Mucosa of descending colon (tissue), 3 donors: ENCODE measurements around the gene KL. TPM values are rescaled to one million over a fixed set of nuclear protein-coding genes. Genes with fewer than 3 reads are reported as not detected.

ENCODE experiments used
- ATAC-seq: fragments of 200-7000 bp; cut with Tn5 transposase; one replicate; pipeline ENCODE4 v1.9.1; 2020; ENCODE audit warnings: mild to moderate bottlenecking, moderate library complexity
- DNase-seq, 3 donors: peaks; one replicate each; pipeline ENCODE4 v3.0.0-alpha.2; 2020
- H3K36me3 ChIP-seq: fragments of 200-600 bp; one replicate; pipeline ENCODE4 v1.8.0; 2021; ENCODE audit warnings: low read depth, mild to moderate bottlenecking
- H3K4me1 ChIP-seq: fragments of 200-600 bp; one replicate; pipeline ENCODE4 v1.8.0; 2021; ENCODE audit warnings: low read depth, mild to moderate bottlenecking
- H3K4me3 ChIP-seq: fragments of 200-600 bp; one replicate; pipeline ENCODE4 v1.8.0; 2021; ENCODE audit warnings: mild to moderate bottlenecking
- H3K9me3 ChIP-seq: fragments of 200-600 bp; one replicate; pipeline ENCODE4 v1.8.0; 2021; ENCODE audit warnings: mild to moderate bottlenecking
- CTCF ChIP-seq: fragments of 200-600 bp; IDR thresholded peaks from one replicate; pipeline ENCODE4 v1.8.0; 2022; ENCODE audit warnings: antibody characterized with exemption, mild to moderate bottlenecking
- intact Hi-C, 2 donors: fragments of 100-400 bp; cut with DNase I in 1 of 2; cut with micrococcal nuclease in 1 of 2; formaldehyde crosslinking; loops; one replicate each; pipeline versions ENCODE4 v1.11.0 to v1.11.1; 2022; cut with DNase I, micrococcal nuclease
- total RNA-seq, 3 donors: library from RNA; stranded (reverse); fragmentation: NEBNext Ultra II Directional in 2 of 3; extraction: Animal tissue kit (Norgen Biotek cat#: 25700) in 2 of 3; gene quantifications; one replicate each; pipeline versions ENCODE4 v1.2.1 to v1.2.4, GENCODE V29; 2021 to 2023
- donor health status: DM: no; HTN: no; CAD: no; lungs with moderate emphysema.
- donor health status: DM: no; HTN: no; CAD: no.
- donor health status: DM: no; HTN: yes; CAD: no.

Gene KL
- total RNA-seq, 3 donors from 2014 or later: 0.63 to 6.0 (median 0.84) TPM

DNA sequence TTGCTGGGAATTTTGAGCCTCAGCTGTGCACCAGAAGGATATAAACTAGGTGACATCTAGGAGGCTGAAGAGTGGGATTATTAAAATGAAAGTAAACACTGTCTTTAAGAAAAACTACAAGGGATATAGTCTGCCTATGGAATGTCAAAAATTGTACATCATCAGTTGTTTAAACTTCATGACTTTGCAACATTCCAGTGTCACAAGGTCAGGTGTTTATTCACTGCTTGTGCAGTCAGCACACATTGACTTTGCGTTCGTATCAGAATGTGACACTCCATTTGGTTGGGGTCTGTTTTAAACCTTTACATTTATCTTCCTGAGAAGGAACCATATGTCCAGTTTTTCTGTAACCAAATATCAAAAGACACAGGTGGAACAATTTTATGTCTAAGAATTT, 85.6 kb downstream of the KL start:
- DNase-seq (no peak), ATAC-seq (no peak)
- no peak for TF ChIP-seq CTCF
- Histone ChIP-seq H3K36me3 (no peaks in the 10 kb centered on the region), H3K9me3 (peaks cover 2% of the 10 kb centered on the region), H3K4me1 (no peaks in the 10 kb centered on the region), H3K4me3 (no peak overlapping the region)
- intact Hi-C loops: no loop called here

DNA sequence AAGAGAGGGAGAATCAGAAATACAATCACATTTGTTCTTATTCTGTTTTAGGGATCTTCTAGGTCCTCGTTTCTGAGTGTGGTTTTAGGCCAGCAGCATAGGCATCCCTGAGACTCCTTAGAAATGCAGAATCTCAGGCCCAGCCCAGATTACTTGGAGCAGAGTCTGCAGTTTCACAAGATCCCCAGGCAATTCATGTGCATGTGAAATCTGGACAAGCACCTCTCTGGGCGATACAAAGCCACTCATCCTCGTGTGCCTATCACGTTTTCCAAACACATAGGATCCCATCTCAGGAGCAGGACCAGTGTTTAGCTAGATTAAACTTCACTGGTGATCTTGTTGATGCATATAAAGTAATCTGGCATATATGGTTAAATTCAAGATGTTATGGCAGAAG, 87.2 kb downstream of the KL start:
- intact Hi-C loops: no loop called here
- Histone ChIP-seq H3K4me1 (no peaks in the 10 kb centered on the region), H3K9me3 (peaks cover 2% of the 10 kb centered on the region), H3K4me3 (no peak overlapping the region), H3K36me3 (no peaks in the 10 kb centered on the region)
- ATAC-seq (no peak), DNase-seq (no peak)
- TF ChIP-seq CTCF: no peak

GRCh38 chr13:33105387-33106005, 89.3 kb downstream of the KL start:
- ATAC-seq: peak; percentile 34
- Histone ChIP-seq H3K4me1 (peaks cover 9% of the 10 kb centered on the region), H3K36me3 (no peaks in the 10 kb centered on the region), H3K9me3 (no peaks in the 10 kb centered on the region), H3K4me3 (no peak overlapping the region)
- TF ChIP-seq CTCF: no peak
- no peak for DNase-seq
- intact Hi-C loops: no loop called here

- Histone ChIP-seq H3K36me3 (no peaks in the 10 kb centered on the region), H3K4me1 (peaks cover 20% of the 10 kb centered on the region), H3K9me3 (no peaks in the 10 kb centered on the region), H3K4me3 (no peak overlapping the region)
- no peak for TF ChIP-seq CTCF
- DNase-seq: no peak
- intact Hi-C loops: no loop called here
- no peak for ATAC-seq
Observed at GRCh38 chr13:33106656-33107360, 90.6 kb downstream of the KL start.

- intact Hi-C loops: no loop called here
- no peak for DNase-seq
- no peak for ATAC-seq
- Histone ChIP-seq H3K36me3 (no peaks in the 10 kb centered on the region), H3K4me3 (no peak overlapping the region), H3K4me1 (peaks cover 20% of the 10 kb centered on the region), H3K9me3 (no peaks in the 10 kb centered on the region)
- no peak for TF ChIP-seq CTCF
Observed at GRCh38 chr13:33107361-33107760, 91.1 kb downstream of the KL start.
